ENCODE data around the gene OR5B2. TPM values are rescaled to one million over a fixed set of nuclear protein-coding genes. Genes with fewer than 3 reads are reported as not detected.
"Not testable (repeated sequence)": the region's sequence is repeated elsewhere in the genome, so short reads cannot be mapped to it uniquely, and the experiment has no call there.

The OR5B2 gene
- total RNA-seq, 2 experiments from 2014 or later = not detected

DNA sequence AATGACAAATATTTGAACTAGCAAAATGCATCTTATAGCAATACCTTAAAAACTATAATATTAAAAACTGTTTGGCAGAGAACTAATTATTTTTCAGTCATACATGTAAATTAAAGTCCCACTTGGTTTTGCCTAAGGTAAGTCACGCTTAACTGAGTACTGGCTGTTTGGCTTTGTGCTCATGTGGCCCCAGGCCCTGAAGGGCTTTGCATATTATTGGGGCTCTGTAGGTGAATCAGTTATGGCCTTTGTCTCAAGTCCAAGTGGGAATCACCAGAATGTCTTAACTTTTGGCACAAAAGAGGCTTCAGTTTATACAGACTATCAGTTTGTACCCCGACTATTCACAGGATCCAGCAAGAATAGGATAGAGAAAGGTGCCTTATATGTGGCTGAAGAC lies 28.3 kb downstream of the OR5B2 start:
- H3K27ac Mint-ChIP-seq; DNase-seq; H3K36me3 Mint-ChIP-seq (ENCODE audit: low read depth); POLR2A ChIA-PET; H3K4me3 Mint-ChIP-seq; intact Hi-C loops (cut with DNase I, micrococcal nuclease); H3K4me1 Mint-ChIP-seq; ATAC-seq; H3K9me3 Mint-ChIP-seq (ENCODE audit: low read depth): not testable (repeated sequence)
- CTCF ChIA-PET = interaction anchor here (0.7 kb wide), 1 partner anchor 124 kb away, joined by 3 read pairs; no protein-coding TSS in a partner anchor
- H3K27me3 Mint-ChIP-seq = peaks cover 11% of the 10 kb centered on the region

DNA sequence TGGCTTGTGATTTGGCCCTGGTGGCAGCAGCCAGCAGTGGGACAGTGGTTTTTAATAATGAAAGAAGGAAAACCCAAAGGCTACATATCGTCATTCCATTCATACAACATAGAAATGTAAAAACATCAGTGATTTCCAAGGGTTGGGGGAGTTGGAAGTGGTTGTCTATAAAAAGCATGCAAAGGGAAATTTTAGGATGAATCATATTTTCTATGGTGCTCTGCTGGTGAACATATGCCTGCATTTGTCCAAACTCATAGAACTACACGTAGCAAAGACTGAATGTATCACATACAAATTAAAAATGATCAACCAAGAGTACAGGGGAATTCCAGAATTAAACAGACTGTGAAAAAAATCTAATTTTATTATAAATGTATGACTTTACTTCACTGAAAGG lies 32.3 kb downstream of the OR5B2 start:
- Mint-ChIP-seq H3K9me3 (ENCODE audit: low read depth) (peaks cover 5% of the 10 kb centered on the region), H3K4me3 (no peak overlapping the region), H3K36me3 (ENCODE audit: low read depth) (peaks cover 4% of the 10 kb centered on the region), H3K4me1 (peaks cover 11% of the 10 kb centered on the region), H3K27ac (peak overlapping the region; percentile 33), H3K27me3 (peaks cover 4% of the 10 kb centered on the region)
- ATAC-seq = peak; percentile 53
- no peak for DNase-seq
- CTCF ChIA-PET = no interaction called here
- POLR2A ChIA-PET = interaction anchor here (0.6 kb wide), 1 partner anchor 109 kb away, joined by 4 read pairs; no protein-coding TSS in a partner anchor
- intact Hi-C loops (cut with DNase I, micrococcal nuclease) = no loop called here

DNA sequence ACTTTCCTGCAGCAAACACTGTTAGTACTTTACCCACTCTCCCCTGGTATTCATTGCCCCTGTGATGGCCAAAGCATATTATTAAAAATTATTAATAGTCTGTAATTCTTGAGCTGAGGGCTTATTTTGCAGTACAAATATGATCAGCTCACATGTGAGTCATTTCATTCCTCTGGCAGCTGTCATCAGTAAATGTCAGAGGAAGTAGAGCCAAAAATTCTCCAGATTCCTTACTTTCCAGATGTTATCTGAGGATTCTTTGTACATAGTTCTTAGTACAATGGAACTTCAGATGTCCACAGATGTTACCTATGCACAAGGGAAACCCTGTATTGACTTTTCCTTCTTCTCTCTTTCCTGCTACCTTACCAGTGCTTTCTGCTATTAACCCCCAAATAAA lies 33.7 kb downstream of the OR5B2 start:
- Mint-ChIP-seq H3K4me3 (no peak overlapping the region), H3K36me3 (ENCODE audit: low read depth) (peaks cover 4% of the 10 kb centered on the region), H3K4me1 (peaks cover 11% of the 10 kb centered on the region), H3K9me3 (ENCODE audit: low read depth) (peaks cover 5% of the 10 kb centered on the region), H3K27me3 (peaks cover 4% of the 10 kb centered on the region), H3K27ac (no peak overlapping the region)
- no peak for ATAC-seq
- ChIA-PET CTCF (no interaction called here), POLR2A (no interaction called here)
- DNase-seq = no peak
- intact Hi-C loops (cut with DNase I, micrococcal nuclease) = loop anchor here in 1 of 2 experiments (5.0 kb wide), 1 partner anchor 113 kb away; the partner anchor contains the start of gene OR5B21

DNA sequence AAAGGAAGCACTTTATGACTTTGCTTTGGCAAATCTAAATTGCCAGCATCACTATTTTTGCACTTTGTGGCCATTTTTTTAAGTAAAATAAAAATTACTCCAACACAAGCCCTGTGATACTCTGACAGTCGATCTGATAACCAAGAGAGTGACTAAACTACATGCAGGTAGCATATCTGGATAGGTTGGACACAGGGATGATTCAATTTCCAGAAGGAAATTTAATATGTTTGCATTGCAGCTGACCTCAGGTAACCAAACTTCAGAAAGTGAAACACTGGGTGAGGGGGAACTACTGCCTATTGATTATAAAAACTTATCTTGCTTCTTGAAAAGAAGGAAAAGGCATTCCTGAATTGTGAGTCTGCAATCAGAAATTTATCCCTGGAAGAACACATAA lies 35.2 kb downstream of the OR5B2 start:
- Mint-ChIP-seq H3K36me3 (ENCODE audit: low read depth) (peaks cover 4% of the 10 kb centered on the region), H3K9me3 (ENCODE audit: low read depth) (peaks cover 5% of the 10 kb centered on the region), H3K4me1 (peaks cover 11% of the 10 kb centered on the region), H3K27ac (no peak overlapping the region), H3K27me3 (peaks cover 3% of the 10 kb centered on the region), H3K4me3 (no peak overlapping the region)
- no peak for ATAC-seq
- DNase-seq = no peak
- intact Hi-C loops (cut with DNase I, micrococcal nuclease) = loop anchor here in 1 of 2 experiments (2.0 to 5.0 kb wide), 2 partner anchors 115 to 132 kb away; partner anchors contain the start of gene OR5B21
- CTCF ChIA-PET = no interaction called here
- POLR2A ChIA-PET = no interaction called here

DNA sequence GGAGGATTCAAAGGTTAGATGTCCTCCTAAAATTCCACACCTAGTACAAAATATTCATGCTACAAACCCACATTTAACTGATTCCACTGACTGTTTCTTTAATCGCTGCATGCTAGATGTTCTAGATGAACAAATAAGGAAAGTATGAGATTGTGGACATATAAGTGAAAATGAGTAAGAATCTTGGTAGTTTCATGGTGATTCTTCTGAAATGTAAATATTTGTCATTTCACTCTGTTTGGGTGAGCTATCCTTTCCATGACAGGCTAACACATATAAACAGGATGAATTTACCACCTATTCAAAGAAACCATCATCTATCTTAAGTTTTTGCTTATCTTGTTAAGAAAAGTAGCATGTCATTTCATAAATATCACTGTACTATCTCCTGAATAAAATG lies 36.0 kb downstream of the OR5B2 start:
- DNase-seq (no peak), ATAC-seq (peak; percentile 68)
- peaks cover 4% of the 10 kb centered on the region for H3K36me3 Mint-ChIP-seq (ENCODE audit: low read depth)
- H3K27ac Mint-ChIP-seq = peak overlapping the region; percentile 47
- CTCF ChIA-PET = no interaction called here
- H3K4me1 Mint-ChIP-seq = peaks cover 11% of the 10 kb centered on the region
- POLR2A ChIA-PET = no interaction called here
- H3K9me3 Mint-ChIP-seq (ENCODE audit: low read depth) = peaks cover 5% of the 10 kb centered on the region
- no peak overlapping the region for H3K4me3 Mint-ChIP-seq
- peaks cover 3% of the 10 kb centered on the region for H3K27me3 Mint-ChIP-seq
- intact Hi-C loops (cut with DNase I, micrococcal nuclease) = loop anchor here in 1 of 2 experiments (2.0 to 5.0 kb wide), 2 partner anchors 115 to 133 kb away; partner anchors contain the start of gene OR5B21

DNA sequence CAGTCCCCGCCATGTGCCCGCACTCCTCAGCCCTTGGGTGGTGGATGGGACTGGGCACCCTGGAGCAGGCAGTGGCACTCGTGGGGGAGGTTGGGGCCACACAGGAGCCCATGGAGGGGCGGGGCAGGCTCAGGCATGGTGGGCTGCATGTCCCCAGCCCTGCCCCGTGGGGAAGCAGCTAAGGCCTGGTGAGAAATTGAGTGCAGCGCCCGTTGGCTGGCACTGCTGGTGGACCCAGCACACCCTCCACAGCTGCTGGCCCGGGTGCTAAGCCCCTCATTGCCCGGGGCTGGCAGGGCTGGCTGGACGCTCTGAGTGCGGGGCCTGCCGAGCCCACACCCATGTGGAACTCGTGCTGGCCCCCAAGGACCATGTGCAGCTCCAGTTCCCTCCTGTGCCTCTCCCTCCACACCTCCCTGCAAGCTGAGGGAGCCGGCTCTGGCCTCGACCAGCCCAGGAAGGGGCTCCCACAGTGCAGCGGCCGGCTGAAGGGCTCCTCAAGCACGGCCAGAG lies 37.3 kb downstream of the OR5B2 start:
- Mint-ChIP-seq H3K4me3 (no peak overlapping the region), H3K4me1 (peaks cover 11% of the 10 kb centered on the region), H3K9me3 (ENCODE audit: low read depth) (peaks cover 4% of the 10 kb centered on the region), H3K27ac (no peak overlapping the region), H3K27me3 (peaks cover 3% of the 10 kb centered on the region), H3K36me3 (ENCODE audit: low read depth) (peaks cover 4% of the 10 kb centered on the region)
- DNase-seq (no peak), ATAC-seq (no peak)
- ChIA-PET CTCF (no interaction called here), POLR2A (no interaction called here)
- intact Hi-C loops (cut with DNase I, micrococcal nuclease) = loop anchor here in 1 of 2 experiments (5.0 kb wide), 1 partner anchor 117 kb away; the partner anchor contains the start of gene OR5B21

Other genes starting within 250 kb of the OR5B2 start
- gene OR9Q2, start 239.1 kb downstream of the OR5B2 start, total RNA-seq = not detected
- not detected for gene OR1S2, start 224.0 kb downstream of the OR5B2 start, total RNA-seq
- gene OR1S1, start 215.4 kb downstream of the OR5B2 start, total RNA-seq = not detected
- not detected for gene OR10Q1, start 199.2 kb downstream of the OR5B2 start, total RNA-seq
- gene OR10W1, start 159.9 kb downstream of the OR5B2 start, total RNA-seq = not detected
- gene OR5B17, start 69.1 kb downstream of the OR5B2 start, total RNA-seq = not detected
- not detected for gene OR5B3, start 21.2 kb downstream of the OR5B2 start, total RNA-seq
- gene OR5B12, start 14.1 kb upstream of the OR5B2 start, total RNA-seq = not detected
- under 1 TPM in 1 of 2 experiments, not detected in 1; 0.33 TPM for gene OR5B21, start 80.0 kb upstream of the OR5B2 start, total RNA-seq
- gene LPXN, start 147.7 kb upstream of the OR5B2 start, total RNA-seq = 100 to 1,000 TPM; 110 to 163 TPM
- gene ZFP91, start 150.9 kb upstream of the OR5B2 start, total RNA-seq = 10 to 100 TPM; 35.7 to 44.0 TPM
- gene CNTF, start 194.5 kb upstream of the OR5B2 start, total RNA-seq = 1 to 10 TPM; 1.6 to 3.4 TPM

All from activated CD4-positive, alpha-beta T cell treated with anti-CD3 and anti-CD28 coated beads for 36 hours (primary cell).